Measurements from ENCODE around the gene COL6A1.
"Not testable (repeated sequence)": the region's sequence is repeated elsewhere in the genome, so short reads cannot be mapped to it uniquely, and the experiment has no call there.

The COL6A1 gene

DNA sequence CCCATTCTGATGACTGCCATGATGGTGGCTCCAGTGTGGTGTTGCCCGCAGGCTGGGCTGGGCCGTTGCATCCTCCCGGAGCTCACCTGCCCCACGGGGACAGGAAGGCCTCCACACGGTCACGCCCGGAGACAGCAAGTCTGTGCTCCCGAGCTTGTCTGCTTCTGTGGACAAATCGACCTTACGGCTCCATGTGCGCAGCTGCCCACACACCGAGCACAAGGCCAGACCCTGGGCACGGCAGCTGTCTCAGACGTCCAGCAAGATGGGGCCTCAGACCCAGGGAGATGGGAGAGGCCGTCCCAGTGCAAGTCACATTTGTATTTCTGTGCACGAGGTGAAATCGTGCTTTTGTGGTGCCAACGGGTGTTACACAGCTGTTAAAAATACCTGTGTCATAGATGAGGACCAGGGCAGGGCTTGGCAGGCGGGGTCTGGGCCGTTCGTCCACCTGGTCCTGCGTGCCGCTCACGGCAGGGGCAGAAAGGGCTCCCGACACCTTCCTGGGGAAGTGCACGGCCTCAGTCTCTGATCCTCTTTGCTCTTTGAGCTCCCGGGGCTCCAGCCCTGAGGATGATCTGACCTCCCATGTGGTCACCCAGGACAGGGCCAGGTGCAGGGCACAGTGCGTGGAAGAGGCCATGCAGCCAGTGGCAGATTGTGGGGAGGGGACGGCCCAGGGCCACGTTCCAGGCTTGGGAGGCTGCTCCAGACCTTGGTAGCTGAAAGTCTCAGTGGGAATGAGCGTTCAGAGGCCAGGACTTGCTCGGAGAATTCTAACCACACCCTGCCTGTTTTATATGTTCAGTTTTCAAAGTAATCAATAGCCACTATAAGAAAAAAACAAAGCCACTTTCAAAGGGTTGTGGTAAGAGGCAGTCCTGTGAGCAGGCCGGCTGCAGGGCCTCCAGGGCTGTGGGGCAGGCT lies 13.5 kb downstream of the COL6A1 start:
- no peak for DNase-seq (ENCODE audit: low read depth)

DNA sequence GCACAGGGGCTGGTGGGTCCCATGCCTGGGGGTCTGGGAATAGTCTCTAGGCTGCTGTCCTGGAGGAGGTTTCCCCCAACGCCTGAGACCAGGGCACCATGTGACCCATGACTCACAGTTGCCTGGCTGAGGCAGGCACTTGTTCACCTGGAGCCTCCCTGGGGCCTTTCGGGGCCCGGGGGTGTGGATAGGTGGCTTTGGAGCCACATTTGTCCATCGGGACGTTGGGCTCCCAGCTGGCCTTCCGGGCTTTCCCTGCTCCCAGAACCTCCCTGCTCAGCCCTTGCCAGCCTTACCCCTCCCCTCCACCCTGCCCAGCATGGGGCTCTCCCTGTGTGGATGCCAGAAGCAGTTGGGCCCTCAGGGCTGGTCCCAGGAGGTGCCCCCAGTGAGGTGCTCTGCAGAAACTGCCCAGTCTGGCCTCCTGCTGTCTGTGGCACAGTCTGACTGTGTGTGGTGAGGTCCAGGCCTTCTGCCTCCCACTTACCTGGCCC lies 14.2 kb downstream of the COL6A1 start:
- DNase-seq (ENCODE audit: low read depth): no peak

DNA sequence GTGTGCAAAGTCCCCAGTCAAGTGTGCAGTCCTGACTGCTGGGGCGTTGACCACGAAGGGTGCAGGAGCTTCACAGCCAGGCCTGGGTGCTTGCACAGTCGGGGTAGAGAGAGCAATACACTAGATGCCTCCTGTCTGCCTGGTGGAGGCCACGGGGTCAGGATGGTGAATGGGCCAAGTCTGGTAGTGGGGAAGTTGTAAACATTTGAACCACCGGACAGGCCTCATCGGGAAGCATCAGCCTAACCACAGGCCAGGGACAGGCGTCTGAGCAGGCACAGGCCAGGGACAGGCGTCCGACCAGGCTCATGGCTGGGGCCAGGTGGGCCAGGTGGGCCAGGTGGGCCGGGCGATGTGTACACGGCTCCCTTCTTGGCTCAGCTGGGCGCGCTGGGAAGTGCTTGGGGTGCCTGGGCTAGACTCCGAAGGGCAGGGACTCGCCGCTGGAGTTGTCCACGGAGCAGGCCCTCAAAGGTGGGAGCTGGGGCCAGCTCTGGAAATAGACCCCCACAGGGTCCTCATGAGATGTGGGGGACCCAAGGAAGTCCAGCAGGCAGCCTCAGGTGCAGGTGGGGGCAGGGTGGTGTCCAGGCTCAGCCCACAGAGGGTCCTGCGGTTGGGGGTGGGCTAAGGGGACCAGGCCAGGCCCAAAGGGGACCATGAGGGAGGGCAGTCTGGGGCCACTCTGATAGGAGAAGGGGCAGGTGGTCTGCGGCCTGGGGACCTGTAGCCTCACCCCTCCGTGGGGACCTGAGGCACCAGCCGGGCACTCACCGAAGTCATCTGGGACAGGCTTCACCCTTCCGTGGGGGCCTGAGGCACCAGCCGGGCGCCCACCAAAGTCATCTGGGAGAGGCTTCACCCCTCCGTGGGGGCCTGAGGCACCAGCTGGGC lies 15.0 kb downstream of the COL6A1 start:
- DNase-seq (ENCODE audit: low read depth): no peak

DNA sequence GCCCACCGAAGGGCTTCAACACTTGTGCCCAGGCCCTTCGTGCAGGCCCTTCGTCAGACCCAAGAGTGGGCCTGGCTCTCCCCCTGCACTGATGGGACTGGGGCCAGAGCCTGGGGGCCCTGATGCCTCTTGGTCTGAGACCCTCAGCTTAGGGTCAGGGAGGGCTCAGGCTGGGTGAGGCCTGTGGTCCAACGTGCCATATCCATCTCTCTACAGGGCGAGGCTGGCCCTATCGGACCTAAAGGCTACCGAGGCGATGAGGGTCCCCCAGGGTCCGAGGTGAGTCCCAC lies 15.6 kb downstream of the COL6A1 start:
- no peak for DNase-seq (ENCODE audit: low read depth)

DNA sequence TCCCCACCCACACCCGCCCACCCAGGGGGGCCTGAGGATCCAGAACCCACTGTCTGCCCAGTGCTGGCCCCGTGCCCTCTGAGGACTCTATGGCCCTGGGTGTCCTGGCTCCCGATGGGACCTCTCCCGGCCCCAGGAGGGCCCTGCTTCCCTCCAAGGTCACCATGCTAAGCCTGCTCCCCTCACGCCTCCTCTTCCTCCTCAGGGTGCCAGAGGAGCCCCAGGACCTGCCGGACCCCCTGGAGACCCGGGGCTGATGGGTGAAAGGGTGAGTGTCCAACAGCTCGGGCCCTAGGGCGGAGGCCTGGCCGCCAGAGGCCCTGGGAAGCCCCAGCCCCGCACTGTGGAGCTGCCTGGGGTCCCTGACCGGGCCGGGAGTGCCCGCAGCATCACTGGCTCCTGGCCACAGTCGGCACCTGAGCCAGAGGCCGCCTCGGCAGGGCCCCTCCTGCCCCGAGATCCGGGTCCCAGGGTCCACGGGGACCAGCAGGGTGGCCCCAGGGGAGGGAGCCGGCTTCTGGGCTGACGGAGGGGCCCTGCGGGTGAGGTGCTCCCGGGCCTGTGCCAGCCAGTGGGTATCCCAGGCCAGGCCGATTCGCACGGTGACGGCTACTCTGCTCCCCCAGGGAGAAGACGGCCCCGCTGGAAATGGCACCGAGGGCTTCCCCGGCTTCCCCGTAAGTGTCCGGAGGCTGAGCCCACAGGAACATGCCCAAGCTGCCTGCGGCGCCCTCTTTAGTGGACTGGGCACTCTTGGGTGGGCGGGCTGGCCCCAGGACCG lies 16.1 kb downstream of the COL6A1 start:
- no peak for DNase-seq (ENCODE audit: low read depth)

DNA sequence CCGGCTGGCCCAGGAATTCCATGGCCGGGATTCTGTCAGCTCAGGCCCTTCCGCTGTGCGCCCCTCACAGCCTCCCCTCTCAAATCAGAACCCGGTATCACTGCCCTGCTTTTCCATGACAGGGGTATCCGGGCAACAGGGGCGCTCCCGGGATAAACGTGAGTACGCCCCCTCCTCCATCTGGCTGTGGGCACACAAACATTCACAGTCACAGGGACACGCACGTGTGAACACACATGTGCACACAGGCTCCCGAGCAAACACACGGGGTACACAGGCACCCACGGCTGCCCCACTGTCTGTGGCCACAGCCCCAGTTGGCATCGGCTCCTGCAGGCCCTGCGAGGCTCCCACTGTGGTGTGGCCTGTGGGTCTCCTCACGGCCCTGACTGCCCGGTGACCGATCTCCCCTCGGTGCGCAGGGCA lies 16.7 kb downstream of the COL6A1 start:
- DNase-seq (ENCODE audit: low read depth): no peak

DNA sequence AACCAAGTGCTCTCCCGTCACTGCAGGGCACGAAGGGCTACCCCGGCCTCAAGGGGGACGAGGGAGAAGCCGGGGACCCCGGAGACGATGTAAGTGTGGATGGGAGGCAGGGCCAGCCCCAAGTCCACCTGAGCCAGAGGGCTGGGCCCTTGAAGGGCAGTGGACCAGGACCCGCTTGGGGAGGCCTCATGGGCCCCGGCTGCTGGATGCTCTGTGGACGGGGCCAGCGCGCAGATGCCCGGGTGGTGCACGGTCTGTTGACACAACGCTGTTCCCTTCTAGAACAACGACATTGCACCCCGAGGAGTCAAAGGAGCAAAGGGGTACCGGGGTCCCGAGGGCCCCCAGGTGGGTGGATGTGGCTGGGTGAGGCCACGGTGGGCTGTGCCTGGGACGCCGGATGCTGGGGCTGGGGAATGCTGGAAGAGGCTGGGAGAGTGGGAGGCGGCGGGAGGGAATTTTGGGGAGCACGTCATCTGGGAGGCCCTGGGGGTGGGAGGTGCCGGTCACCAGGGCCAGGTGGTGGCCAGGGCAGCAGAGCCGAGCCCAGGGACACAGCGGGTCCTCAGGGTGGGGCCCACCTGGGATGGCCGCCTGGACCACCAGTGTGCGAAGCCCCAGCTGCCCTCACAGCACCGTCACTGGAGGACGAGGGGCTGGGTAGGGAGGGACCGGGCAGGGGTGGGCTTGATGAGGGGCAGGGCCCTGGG lies 17.5 kb downstream of the COL6A1 start:
- no peak for DNase-seq (ENCODE audit: low read depth)

DNA sequence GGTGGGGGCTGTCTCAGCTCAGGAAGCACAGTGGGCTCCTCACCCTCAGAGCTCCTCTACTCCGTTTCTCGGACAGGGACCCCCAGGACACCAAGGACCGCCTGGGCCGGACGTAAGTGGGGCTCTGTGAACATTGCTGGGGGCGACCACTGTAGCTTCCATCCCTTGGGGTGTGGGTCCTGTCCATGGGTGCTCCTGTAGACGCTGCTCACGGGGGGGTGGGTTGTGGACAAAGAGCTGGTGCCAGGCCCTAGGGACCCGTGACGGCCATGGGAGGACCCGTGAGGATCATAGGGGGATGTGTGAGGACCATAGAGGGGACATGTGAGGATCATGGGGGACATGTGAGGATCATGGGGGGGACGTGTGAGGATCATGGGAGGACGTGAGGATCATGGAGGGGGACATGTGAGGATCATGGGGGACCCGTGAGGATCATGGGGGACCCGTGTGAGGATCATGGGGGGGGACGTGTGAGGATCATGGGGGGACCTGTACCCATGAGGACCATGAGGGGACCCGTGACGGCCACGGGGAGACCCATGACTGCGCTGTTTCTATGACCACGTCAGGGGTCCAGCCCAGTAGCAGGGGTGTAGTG lies 18.1 kb downstream of the COL6A1 start:
- DNase-seq (ENCODE audit: low read depth): no peak

DNA sequence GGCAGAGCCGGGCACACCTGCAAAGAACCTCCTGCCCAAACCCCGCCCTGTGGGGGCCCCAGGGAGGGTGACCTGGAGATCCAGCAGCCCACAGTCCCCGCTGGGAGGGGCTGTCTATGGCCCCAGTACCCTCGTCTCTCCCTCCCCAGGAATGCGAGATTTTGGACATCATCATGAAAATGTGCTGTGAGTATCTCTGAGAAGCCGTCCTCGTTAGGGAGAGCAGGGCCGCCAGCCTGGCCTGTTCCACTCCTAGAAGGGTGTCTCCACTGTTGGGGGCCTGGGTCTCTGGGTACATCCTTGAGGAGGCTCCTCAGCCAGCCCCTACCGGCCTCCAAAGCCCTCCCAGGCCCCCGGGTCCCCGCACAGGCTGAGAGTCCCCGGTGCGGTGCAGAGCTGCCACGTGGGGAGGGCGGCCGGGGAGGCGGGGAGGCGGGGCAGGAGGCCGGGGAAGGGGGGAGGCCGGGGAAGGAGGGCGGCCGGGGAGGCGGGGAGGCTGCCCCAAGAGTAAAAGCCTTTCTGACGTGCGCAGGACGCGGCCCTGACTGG lies 18.7 kb downstream of the COL6A1 start:
- DNase-seq (ENCODE audit: low read depth): no peak

DNA sequence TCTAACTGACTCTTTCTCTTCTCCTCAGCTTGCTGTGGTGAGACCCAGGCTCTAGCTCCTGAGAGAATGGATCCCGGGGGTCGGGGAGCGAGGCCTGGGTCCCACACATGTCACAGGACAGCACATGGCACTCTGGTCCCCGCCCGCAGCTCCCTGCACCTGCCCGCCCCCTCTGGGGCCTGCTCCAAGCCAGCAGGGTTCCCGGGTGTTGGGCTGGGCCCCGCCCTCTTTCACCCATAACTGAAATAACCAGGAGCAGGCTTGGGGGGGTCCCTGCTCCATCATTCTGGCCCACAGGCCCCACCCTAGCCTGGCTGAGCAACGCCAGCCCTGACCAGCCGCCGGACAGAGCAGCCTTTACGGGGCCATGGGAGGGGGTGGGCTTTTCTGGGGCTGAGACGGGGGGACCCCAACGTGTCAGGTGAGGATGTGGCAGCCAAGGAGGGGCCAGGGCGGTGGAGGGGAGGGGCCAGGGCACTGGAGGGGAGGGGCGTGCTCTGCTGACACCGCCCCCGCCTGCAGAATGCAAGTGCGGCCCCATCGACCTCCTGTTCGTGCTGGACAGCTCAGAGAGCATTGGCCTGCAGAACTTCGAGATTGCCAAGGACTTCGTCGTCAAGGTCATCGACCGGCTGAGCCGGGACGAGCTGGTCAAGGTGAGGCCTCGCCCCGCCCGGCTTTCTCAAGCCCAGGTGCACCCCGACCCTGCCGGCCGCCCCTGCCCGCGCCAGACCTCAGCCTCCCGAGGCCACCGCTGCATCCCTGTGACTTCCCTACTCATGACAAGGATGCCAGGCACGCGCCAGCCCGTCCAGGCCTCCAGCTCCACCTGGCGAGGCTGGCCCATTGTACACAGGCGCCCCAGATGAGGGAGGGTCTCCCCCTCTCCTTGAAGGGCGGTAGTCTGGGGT lies 19.4 kb downstream of the COL6A1 start:
- no peak for DNase-seq (ENCODE audit: low read depth)

DNA sequence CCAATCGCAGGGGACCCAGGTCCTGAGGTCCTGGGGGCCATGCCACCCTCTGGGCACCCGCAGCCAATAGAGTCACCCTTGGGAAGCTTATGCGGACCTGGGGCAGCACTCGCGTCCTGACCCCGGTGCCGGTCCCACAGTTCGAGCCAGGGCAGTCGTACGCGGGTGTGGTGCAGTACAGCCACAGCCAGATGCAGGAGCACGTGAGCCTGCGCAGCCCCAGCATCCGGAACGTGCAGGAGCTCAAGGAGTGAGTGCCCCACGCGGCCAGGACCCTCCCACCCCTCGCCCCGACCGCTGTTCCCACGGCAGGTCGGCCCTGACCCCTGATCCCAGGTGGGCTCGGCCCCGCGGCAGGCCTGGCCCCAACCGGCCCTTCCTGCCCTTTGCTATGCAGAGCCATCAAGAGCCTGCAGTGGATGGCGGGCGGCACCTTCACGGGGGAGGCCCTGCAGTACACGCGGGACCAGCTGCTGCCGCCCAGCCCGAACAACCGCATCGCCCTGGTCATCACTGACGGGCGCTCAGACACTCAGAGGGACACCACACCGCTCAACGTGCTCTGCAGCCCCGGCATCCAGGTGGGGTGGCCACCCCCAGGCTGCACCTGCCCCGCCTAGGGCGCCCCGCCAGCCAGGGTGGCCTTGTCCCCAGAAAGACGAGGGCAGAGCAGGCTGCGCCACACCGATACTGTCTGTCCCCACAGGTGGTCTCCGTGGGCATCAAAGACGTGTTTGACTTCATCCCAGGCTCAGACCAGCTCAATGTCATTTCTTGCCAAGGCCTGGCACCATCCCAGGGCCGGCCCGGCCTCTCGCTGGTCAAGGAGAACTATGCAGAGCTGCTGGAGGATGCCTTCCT lies 20.5 kb downstream of the COL6A1 start:
- no peak for DNase-seq (ENCODE audit: low read depth)

DNA sequence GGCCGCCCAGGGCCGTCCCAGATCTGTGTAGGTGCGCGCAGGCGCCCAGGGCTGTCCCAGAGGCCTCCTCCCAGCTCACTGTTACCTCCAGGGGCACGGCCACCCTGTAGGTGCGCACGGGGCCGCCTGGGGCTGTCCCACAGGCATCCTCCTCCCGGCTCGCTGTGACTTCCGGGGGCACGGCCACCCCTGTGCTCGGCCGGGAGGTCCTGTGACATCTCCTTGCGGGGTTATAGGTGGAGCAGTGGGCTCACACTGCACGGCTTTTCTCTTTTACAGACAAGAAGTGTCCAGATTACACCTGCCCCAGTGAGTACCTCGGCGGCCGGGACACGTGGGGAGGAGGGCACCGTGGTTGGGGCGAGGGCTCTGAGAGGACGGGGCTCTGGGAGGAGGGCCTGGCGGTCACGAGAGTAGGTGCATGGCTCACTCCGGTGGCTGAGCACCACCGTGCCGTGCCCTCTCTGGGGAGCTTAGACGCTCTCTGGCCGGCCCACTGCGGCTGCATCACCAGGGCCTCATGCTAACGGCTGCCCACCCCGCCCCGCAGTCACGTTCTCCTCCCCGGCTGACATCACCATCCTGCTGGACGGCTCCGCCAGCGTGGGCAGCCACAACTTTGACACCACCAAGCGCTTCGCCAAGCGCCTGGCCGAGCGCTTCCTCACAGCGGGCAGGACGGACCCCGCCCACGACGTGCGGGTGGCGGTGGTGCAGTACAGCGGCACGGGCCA lies 21.4 kb downstream of the COL6A1 start:
- DNase-seq (ENCODE audit: low read depth): no peak

DNA sequence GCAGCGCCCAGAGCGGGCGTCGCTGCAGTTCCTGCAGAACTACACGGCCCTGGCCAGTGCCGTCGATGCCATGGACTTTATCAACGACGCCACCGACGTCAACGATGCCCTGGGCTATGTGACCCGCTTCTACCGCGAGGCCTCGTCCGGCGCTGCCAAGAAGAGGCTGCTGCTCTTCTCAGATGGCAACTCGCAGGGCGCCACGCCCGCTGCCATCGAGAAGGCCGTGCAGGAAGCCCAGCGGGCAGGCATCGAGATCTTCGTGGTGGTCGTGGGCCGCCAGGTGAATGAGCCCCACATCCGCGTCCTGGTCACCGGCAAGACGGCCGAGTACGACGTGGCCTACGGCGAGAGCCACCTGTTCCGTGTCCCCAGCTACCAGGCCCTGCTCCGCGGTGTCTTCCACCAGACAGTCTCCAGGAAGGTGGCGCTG lies 22.0 kb downstream of the COL6A1 start:
- no peak for DNase-seq (ENCODE audit: low read depth)

DNA sequence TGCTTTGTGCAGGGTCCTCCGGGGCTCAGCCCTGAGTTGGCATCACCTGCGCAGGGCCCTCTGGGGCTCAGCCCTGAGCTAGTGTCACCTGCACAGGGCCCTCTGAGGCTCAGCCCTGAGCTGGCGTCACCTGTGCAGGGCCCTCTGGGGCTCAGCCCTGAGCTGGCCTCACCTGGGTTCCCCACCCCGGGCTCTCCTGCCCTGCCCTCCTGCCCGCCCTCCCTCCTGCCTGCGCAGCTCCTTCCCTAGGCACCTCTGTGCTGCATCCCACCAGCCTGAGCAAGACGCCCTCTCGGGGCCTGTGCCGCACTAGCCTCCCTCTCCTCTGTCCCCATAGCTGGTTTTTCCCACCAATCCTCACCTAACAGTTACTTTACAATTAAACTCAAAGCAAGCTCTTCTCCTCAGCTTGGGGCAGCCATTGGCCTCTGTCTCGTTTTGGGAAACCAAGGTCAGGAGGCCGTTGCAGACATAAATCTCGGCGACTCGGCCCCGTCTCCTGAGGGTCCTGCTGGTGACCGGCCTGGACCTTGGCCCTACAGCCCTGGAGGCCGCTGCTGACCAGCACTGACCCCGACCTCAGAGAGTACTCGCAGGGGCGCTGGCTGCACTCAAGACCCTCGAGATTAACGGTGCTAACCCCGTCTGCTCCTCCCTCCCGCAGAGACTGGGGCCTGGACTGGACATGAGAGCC lies 22.7 kb downstream of the COL6A1 start:
- DNase-seq (ENCODE audit: low read depth): no peak

DNA sequence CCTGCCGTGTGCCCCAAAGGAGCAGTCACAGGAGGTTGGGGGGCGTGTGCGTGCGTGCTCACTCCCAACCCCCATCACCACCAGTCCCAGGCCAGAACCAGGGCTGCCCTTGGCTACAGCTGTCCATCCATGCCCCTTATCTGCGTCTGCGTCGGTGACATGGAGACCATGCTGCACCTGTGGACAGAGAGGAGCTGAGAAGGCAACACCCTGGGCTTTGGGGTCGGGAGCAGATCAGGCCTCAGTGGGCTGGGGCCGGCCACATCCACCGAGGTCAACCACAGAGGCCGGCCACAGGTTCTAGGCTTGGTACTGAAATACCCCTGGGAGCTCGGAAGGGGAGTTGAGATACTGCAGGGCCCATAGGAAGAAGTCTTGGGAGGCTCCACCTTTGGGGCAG lies 23.5 kb downstream of the COL6A1 start:
- no peak for DNase-seq (ENCODE audit: low read depth)

DNA sequence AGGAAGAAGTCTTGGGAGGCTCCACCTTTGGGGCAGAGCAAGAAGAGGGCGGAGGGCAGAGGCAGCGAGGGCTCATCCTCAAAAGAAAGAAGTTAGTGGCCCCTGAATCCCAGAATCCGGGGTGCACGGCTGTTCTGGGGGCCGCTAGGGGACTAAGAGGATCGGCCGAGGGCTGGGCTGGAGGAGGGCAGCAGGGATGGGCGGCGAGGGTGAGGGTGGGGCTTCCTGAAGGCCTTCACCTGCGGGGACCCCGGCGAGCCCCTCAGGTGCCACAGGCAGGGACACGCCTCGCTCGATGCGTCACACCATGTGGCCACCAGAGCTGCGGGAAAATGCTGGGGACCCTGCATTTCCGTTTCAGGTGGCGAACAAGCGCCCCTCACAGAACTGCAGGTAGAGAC lies 23.9 kb downstream of the COL6A1 start:
- no peak for DNase-seq (ENCODE audit: low read depth)

DNA sequence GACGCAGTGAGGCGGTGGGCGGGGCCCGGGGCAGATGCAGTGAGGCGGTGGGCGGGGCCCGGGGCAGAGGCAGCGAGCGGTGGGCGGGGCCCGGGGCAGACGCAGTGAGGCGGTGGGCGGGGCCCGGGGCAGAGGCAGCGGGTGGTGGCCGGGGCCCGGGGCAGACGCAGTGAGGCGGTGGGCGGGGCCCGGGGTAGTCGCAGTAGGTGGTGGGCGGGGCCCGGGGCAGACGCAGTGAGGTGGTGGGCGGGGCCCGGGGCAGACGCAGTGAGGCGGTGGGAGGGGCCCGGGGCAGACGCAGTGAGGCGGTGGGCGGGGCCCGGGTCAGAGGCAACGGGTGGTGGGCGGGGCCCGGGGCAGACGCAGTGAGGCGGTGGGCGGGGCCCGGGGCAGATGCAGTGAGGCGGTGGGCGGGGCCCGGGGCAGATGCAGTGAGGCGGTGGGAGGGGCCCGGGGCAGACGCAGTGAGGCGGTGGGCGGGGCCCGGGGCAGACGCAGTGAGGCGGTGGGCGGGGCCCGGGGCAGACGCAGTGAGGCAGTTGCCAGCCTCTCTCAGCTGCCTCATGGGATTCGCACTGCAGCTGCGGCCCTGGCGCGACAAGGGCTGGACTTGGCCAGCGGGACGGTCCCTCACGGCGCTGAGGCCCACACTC lies 24.4 kb downstream of the COL6A1 start:
- not testable (repeated sequence) for DNase-seq (ENCODE audit: low read depth)

All from ELR (cell line).